HG02642 (cell line): ENCODE results near the gene CCL16.
"Not testable (repeated sequence)": the region's sequence is repeated elsewhere in the genome, so short reads cannot be mapped to it uniquely, and the experiment has no call there.

Source experiments
- ATAC-seq: cut with Tn5 transposase; IDR thresholded peaks from one replicate; pipeline ENCODE4 v1.9.1; 2021; ENCODE audit warnings: mild to moderate bottlenecking; ENCODE audit not compliant: unreplicated experiment, poor library complexity

The CCL16 gene, protein sequence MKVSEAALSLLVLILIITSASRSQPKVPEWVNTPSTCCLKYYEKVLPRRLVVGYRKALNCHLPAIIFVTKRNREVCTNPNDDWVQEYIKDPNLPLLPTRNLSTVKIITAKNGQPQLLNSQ

DNA sequence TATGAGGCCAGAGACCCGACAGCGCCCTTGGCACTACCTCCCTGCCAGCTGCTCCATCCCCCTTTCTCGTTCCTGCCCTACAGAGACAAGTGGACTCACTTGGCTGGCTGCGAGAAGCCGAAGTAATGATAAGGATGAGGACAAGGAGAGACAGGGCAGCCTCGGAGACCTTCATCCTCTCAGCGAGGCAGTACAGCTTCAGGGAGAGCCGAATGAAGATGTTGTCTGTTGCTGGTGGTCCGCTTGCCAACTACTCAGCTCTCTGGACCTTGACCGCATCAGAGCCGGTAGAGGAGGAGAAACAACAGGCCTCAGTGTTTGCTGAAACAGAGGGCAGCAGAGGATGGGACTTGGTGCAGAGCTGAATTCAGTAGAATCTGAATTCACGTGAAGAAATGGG lies at the start of gene CCL16:
Gene CCL16 (minus strand): TSS at position 252 of the 400 bp plus-strand sequence. CDS start 77 bp downstream, at position 175.
- no peak for ATAC-seq

DNA sequence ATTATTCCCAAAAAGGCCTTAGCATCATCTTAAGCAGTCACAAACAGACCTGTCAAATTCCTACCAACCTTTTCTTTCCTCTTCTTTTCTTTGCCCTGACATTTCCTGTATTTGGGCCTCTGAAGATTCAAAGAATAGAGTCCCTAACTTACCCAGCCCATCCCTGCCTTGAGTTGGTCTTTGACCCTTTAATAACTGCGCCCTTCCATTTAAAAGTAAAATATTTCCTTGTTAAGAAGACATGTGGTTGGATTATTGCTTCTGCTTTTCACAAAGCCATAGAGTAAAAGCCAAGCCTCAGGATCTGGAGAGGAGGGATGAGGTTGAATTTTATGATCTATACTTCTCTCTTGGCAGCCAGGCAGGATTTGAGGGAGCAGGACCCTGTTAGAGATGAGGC lies 49.7 kb upstream of the CCL16 start:
- ATAC-seq: no peak

DNA sequence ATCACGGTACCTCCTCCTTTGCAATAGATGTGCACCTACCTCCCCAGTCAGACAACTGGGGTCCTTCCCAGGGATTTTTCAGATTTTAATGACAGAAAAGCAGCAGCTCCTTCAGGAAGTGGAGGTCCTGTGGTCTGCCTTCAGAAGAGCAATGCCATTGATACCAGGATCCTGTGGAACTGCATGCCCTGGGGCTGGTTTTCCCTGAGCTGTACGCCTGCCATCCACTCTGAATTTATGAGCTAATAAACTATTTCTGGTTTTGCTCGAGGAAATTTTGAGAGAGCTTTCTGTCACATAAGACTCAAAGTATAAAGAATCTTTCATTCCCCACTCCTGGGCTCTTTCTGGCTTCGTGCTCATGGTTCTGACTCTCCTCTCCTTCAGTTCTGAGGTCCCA lies 46.5 kb upstream of the CCL16 start:
- no peak for ATAC-seq

DNA sequence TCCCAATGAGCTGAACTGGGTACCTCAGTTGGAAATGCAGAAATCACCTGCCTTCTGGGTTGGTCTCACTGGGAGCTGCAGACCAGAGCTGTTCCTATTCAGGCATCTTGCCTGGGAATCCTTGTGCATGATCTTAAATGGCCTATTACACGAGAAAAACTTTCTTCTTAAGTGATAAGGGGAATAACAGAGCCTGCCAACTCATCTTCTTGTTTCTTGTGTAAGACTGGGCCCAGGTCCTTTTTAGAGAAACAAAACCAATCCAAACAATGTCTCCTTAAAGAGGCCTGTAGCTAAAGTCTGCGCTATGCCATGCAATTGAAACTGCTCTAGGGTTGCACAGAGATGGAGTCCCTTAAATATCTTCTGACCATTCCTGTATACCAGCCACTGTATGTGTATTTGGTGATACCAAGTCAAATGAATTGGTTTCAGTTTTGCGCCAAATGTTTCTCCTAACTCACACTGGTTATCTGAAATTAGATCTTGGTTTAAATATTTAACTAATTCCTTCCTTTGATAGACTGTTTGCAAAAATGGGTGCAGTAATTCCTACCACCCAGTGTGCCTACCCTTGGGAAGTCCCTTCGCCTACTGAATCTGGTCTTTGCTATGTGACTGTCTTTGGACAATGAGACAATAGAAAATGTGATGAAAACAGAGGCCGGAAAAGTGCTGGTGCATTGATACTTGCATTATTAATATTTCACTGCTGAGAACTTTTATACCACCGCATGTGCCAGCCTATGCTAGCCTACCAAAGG lies 43.0 kb upstream of the CCL16 start:
- ATAC-seq: no peak

DNA sequence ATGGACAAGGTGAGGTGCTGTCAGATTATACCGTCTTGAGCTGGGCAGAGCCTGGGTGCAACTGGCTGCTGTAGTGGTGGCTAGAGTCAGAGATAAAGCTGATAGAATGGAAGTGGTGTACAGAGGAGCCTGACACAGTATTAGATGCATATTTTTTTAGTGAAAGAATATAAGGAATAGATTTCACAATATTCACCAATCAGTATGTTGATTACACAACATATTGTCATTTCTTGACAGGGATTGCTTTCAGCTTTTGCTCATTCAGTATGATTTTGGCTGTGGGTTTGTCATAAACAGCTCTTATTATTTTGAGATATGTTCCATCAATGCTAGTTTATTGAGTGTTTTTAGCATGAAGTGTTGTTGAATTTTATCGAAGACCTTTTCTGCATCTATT lies 38.1 kb upstream of the CCL16 start:
- no peak for ATAC-seq

DNA sequence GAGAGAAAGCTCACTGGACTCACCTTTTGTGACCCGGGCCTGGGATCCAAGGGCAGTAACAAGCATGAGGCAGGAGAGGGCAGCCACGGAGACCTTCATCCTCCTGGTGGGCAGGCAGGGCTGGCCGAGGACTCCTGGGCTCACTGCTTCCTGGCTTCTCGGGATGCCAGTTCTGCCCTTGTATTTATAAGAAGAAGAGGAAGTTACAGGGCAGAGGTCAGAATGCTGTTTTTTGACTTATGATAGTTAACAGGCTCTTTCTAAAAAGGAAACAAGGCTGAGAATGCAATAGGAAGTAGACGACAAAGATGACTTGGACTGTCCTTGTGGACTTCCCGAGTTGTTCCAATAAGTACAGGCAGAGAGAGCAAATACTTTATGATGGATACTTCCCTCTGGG lies 36.5 kb upstream of the CCL16 start, which contains the start of gene CCL23:
Gene CCL23 (minus strand): TSS at position 174 of the 400 bp plus-strand sequence. CDS start 75 bp downstream, at position 99.
- ATAC-seq: no peak

DNA sequence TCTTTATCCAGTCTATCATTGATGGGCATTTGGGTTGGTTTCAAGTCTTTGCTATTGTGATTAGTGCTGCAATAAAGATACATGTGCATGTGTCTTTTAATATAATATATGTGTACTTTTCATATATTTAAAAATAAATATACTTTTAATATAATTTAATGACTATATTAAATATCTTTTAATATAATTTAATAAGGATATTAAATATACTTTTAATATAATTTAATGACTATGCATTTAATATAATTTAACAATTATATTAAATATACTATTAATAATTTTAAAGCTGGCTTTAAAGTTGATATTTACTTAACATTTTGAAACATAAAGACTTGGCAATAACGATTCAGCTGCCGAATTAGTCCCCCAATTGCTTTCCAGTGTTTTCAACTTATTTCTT lies 35.3 kb upstream of the CCL16 start:
- no peak for ATAC-seq

DNA sequence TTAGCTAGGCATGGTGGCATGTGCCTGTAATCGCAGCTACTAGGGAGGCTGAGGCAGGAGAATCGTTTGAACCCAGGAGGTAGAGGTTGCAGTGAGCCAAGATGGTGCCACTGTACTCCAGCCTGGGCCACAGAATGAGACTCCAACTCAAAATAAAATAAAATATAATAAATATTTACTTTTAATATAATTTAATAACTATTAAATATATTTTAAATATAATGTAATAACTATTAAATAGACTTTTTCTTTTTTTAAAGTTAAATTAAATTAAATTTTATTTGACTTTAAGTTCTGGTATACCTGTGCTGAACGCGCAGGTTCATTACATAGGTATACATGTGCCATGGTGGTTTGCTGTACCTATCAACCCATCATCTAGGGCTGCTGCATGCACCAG lies 34.6 kb upstream of the CCL16 start:
- ATAC-seq: not testable (repeated sequence)

DNA sequence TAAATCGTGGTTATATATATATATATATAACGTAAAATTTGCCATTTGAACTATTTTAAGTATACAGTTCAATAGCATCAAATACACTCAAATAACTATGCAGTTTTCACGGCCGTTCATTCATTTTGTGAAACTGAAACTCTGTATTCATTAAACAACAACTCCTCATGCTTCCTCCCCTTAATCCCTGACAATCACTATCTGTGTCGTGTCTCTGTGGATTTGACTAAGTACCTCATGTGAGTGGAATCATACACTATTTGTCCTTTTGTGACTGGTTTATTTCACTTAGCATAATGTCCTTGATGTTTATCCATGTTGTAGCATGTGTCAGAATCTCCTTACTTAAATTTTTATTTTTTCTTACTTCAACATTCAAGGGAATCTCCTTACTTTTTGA lies 33.6 kb upstream of the CCL16 start:
- no peak for ATAC-seq

DNA sequence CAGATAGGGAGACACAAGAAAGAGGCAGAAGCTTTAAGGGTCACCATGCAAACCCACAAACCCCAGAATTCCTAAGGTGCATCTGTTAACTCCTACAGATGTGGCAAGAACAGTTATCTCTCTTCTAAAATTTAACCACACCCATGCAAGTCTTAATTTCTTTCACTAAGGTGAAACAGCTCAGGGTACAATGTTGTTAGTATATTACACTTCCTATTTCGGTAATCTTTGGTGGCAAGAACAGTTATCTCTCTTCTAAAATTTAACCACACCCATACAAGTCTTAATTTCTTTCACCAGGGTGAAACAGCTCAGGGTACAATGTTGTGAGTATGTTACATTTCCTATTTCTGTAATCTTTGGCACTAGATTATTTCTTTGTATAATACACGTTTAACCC lies 29.9 kb upstream of the CCL16 start:
- no peak for ATAC-seq

DNA sequence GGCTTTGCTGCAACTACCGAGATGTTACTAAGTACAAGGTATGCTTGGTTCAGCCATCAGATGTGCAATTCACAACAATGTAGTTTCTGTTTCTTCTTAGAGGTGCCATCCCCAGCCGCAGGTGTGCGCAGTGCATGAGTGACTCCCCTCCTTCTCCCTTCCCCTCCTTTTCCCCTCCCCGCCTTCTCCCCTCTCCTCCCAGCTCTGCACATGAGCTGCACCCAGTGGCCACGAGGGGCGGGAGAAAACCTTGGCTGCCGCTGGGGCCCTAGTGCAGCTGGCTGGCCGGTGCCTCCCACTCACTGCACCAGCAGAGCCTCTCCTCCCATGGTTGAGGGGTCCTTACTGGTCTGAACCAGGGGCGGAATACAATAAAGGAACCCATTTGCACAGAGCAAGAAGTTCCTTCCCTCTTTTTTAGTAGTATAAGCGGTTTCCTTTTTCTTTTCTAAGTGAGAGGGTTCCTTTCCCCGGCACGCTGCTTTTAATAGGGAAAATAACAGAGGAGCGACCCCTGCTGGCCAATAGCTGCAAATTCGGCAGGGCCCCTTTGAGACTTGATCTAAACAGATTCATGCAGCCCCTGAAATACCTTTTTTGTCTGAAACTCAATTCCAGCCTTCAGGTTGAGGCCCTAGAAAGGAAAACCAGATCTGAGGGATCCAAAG lies 27.8 kb upstream of the CCL16 start:
- ATAC-seq: no peak

DNA sequence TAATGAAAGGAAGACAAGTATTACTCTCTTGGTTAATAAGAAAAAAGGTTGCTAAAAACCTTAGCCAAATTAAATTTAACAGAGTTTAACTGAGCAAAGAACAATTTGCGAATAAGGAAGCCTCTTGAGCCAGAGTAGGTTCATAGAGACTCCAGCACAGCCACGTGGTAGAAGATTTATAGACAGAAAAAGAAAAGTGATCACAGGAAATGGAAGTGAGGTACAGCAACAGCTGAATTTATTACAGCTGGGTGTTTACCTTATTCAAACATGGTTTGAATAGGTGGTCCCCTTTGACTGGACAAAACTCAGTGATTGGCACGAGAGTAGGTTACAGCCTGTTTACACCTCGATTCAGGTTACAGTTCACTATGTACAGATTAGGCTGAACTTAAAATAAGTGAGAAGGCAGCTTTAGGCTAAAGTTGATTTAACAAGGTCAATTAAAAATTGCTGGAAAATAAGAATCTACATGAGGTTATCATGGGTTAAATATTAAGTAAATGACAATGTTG lies 23.4 kb upstream of the CCL16 start:
- no peak for ATAC-seq

DNA sequence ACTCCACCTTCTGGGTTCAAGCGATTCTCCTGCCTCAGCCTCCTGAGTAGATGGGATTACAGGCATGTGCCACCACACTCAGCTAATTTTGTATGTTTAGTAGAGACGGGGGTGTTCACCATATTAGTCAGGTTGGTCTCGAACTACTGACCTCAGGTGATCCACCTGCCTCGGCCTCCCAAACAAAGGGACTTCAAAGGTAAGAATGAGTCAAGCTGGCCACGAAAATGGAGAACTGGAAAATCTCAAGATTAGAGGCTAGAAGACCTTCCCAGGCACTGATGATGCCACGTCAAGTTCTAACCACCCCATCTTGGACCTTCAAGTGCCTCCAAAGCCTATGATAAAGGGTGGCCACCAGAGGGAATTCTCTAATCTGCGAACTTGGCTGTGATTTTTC lies 21.3 kb upstream of the CCL16 start:
- no peak for ATAC-seq

DNA sequence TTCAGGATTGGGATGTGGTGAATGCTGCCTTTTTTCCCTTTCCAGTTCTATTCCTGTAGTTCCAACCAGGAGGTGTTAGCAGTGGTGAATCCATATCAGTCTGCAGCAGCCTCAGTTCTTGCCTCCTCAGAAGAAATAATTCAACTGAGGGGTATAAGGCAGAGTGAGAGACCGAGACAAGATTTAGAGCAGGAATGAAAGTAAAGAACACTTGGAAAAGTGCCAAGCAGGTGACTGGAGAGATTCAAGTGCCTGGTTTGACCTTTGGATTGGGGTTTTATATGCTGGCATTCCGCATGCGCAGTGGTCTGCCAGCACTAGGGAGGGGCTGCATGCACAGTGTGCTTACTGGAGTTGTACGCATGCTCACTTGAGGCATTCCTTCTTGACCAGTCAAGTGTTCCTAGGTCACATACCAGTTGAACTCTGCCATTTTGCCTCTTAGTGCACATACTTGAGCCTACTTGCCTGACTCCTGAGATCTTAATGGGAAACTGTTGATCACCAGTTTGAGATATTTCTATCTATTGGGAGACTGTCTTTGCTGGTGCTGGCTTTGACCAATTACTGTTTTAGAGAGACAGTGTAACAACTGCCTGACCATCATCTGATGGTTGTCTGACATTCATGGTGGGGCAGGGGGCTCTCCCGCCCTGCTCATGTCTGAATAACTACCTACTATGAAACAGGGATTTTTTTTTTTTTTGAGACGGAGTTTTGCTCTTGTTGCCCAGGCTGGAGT lies 20.7 kb upstream of the CCL16 start:
- ATAC-seq: no peak

DNA sequence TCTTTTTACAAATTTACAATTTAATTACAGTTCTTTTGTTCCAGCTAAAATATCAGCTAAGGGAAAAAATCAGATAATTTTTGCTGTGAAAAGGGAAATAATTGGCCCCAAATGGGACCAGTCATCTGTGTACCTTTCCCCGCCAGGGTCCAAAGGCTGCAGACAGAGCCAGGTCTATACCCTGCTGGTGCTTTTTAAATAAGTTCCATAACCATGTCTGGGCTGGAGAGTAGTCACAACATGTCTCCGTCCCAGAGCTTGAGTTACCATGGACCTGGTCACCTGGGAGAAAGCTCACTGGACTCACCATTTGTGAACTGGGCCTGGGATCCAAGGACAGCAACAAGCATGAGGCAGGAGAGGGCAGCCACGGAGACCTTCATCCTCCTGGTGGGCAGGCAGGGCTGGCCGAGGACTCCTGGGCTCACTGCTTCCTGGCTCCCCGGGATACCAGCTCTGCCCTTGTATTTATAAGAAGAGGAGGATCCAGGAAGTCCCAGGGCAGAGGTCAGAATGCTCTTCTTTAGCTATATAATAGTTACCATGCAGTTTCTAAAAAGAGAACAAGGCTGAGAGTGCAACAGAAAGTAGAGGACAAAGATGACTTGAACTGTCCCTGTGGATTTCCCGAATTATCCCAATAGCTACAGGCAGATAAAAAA lies 19.9 kb upstream of the CCL16 start, which contains the start of gene CCL15:
Gene CCL15 (minus strand): TSS at position 444 of the 662 bp plus-strand sequence. CDS start 61 bp downstream, at position 383.
- ATAC-seq: no peak

DNA sequence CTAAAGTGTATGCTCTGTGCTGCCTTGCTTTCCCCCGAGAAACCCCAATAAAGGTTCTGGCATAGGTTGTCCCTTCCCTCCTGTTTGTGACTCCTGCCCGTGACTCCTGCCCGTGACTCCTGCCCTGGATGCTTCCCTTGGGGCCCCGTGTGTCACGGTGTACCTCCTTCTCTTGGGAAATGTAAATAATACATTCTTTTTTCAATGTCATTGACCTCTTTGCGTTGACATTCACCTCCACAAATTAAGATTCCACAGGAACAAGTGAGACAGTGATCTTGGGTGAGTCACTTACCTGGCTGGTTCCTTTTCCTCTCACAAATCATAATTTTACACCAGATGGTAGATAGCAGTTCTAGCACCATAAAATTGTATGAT lies 19.4 kb upstream of the CCL16 start:
- no peak for ATAC-seq

DNA sequence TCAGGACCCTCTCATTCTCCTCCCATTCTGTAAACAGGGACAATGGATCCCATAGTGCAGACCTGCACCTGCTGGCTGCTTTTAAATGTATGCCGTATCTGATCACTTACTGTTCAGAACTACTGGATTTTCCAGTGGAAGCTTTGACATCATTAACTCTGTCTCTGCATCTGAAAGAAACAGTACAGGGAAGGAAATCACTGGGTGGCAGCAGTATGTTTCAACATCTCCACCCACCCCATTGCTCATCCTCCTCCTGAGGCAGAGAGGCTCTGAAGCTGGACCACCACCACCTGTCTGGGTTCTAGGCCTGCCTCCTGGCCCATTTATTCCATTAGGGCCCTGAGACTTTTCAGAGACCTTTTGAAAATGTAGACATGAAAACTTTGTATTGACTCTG lies 17.5 kb upstream of the CCL16 start:
- no peak for ATAC-seq

DNA sequence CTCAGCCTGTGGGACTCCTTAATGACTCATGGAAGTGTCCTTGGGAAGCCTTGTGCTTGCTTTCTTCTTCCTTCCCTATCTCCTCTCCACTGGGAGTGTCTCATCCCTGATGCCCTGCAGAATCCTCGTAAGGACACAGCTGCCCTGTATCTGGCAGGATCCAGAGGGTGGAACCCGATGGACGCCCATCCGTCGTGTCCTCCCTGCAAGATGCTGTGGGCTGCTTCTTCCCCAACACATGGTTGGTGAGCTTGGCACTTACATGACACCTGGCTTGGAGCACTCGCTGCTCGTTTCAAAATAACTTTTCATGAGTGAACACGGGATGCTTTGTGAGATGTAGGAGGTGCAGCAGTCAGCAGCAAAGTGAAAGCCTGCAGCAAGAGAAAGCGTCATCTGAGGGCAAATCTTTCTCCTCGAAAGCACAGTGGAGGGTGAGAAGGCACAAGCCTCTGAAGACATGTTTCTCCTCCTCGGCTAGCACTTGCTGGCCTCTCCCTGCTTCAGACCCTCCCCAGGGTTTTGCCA lies 16.8 kb upstream of the CCL16 start:
- ATAC-seq: no peak

DNA sequence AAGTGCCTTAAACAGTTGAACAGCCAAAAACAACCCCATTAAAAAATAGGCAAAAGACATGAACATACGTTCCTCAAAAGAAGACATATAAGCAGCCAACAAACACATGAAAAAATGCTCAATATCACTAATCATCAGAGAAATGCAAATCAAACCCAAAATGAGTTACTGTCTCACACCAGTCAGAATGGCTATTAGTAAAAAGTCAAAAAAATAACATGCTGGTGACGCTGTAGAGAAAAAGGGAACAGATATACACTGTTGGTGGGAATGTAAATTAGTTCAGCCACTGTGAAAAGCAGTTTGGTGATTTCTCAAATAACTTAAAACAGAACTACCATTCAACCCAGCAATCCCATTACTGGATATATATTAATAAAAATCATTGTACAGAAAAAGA lies 14.0 kb upstream of the CCL16 start:
- not testable (repeated sequence) for ATAC-seq

DNA sequence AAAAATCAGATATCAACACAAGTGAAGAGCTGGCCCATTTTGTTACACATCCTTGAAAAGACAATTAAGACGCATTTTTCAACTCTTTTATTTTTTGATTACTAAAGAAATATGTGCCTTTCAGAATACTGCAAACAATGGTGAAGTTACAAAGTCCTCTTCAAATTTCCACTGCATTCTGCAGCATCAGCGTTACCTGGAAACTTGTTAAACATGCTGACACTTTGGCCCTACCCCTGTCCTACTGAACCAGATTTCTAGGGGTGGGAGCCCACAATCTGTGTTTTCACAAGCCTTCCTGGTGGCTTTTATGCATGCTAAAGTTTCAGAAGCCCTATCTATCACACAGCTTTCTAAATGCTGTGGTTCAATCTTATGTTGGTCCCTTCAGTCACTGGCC lies 9.8 kb upstream of the CCL16 start:
- no peak for ATAC-seq
